HG03095 (cell line): ENCODE results near the gene ASB15.
A peak's percentile ranks its signal among the peaks of the same experiment; 100 is the strongest.

Source experiments
- ATAC-seq: cut with Tn5 transposase; IDR thresholded peaks from one replicate; pipeline ENCODE4 v1.9.1; 2021; ENCODE audit warnings: moderate library complexity; ENCODE audit not compliant: unreplicated experiment

Gene ASB15

GRCh38 chr7:123594813-123595241 is 6.8 kb upstream of the ASB15 start:
- ATAC-seq = no peak

- ATAC-seq = no peak
Measured at GRCh38 chr7:123598657-123599056, 3.0 kb upstream of the ASB15 start.

DNA sequence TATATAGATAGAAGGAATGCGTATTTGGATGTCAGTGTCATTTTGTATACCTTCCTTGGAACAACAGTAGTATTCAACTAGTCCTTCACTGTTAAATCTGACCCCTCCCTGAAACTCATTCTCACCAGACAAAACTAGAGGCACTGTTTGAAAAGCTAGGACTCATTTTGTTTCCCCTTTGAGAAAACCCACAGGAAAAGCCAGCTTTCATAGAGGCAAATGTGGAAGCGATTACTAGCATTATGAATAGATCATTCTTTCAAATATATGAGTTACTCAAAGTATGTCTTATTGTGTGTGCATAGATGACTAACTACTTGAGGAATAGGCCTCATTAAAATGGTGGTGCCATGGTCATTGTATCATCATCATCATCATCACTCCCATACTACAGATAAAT is 1.9 kb upstream of the ASB15 start:
- no peak for ATAC-seq

DNA sequence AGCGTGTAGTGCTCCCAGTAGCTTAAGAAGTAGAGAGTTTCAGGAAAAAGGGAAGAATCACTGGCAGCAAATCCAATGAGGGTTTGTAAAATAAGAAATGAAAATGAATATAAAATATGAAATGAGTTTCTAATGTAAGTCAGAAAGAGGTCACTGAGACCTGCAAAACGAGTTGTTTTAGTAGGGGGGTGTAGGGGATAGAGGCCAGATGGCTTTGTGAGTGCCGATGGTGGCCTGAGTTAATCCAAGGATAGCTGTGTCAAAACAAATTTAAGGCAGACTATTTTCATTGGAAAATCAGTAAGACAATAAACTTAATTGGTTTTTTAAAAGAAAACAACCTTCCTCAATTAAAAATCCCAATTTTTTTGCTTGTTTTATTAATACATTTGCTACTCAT is 745 bp upstream of the ASB15 start:
- no peak for ATAC-seq

- ATAC-seq = no peak
Measured at GRCh38 chr7:123602648-123603047, 1.0 kb downstream of the ASB15 start.

- ATAC-seq = no peak
Measured at GRCh38 chr7:123604739-123605138, 3.1 kb downstream of the ASB15 start.

GRCh38 chr7:123607423-123607975 is 5.9 kb downstream of the ASB15 start:
- ATAC-seq = no peak

- ATAC-seq = no peak
Measured at GRCh38 chr7:123608991-123609882, 7.6 kb downstream of the ASB15 start.

DNA sequence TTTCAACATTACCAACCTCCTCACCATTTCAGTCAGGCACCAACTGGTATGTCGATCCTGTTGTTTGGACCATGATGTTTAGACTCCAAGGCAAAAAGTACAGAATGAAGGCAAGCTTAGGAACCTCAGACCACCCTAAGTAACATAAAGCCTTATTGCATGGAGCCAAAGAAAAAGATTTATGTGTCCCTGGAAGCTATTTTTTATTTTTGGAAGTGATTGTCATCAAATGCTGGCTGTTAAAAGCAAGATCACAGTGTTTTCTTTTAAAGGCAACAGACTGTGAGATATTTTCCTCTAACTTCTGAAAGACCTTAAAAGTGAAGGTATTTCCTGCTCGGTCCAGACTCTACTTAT is 8.2 kb downstream of the ASB15 start:
- no peak for ATAC-seq

DNA sequence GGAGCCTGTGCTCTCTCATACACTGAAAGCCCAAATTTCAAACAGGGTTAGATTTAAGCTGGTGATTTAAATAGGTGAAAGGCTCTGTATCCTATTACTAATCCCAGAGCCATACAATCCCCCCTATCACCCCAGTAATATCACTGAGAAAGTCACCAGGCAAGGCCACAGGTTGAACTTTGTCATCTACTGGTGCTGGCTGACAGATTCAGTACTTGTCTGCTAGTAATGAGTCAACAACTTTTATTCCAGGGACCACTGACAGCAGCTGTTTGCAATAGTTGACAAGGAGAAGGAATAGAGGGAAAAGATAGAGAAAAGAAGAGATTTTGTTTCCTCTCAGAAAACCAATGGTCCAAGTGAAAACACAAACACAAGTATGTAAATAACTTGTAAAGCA is 10.4 kb downstream of the ASB15 start:
- ATAC-seq = no peak

- no peak for ATAC-seq
Measured at GRCh38 chr7:123615344-123615743, 13.7 kb downstream of the ASB15 start.

GRCh38 chr7:123616223-123616622 is 14.6 kb downstream of the ASB15 start:
- ATAC-seq = no peak

DNA sequence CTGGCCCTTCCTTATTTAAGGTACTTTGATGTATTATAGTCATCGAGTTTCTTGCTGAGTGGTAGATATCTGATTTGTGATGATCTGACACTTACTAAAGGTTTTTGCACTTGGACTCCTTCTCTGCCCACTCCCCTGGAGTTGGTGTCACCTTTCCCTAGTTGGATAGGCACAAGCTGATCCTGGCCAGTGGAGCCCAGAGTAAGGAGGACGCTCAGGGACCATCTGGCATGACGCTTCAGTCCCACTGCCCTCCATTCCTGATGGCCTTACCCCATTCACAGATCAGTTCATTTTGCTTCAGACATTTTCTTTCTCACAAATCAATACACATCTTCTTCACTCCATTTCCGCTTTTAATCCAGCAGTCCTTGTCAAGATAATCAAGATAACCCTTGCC is 20.1 kb downstream of the ASB15 start:
- no peak for ATAC-seq

DNA sequence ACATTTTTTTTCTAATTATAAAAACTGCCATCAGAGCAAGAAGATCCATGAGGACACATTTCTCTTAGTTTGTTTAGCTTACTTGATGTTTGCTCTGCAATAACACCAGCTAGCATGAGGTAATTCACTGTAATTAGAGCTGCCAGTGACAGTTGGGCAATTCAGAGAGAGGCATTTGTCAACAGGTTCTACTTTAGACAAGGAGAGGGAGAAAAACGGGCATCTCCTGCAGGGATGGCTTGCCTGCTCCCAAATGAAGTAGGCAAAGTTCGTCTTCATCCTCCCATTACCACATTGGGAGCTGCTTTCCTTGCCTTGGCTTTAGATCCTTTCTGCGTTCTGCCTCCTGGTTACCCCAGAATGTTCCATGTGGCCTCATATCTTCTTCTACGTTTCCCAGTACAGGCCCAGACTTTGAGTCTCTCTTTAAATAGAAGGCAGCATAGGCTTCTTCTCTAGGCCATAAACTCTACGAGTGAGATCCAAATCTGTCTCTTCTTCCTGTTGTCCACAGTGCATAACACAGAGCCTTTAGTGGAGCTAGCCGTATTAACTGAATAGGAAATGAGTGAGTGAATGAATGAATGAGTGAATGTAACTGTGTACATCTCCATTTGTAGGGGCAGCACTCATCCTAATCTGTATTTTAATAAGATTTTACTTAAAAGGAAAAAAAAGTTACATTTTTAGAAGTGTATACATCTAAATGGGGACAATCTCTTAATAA is 21.2 kb downstream of the ASB15 start:
- ATAC-seq = no peak

GRCh38 chr7:123624527-123625183 is 23.0 kb downstream of the ASB15 start:
- ATAC-seq = peak; percentile 97

DNA sequence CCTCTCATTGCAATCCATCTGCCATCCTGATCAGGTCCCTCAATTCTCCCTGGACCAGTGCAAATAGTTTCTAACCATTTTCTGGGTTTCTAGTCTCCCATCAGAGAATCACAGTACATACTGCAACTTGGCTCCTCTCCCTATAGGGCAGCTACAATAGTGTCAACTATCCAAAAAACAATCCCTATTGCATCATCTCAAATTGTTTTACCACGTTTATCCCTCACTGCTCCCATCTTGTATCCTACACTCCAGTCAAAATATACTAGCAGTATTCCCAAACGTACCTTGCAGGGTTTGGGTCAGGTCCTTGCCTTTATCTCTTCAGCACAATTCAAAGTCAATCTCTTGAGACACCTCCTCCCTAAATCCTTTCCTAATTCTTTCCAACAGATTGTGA is 23.6 kb downstream of the ASB15 start:
- no peak for ATAC-seq

DNA sequence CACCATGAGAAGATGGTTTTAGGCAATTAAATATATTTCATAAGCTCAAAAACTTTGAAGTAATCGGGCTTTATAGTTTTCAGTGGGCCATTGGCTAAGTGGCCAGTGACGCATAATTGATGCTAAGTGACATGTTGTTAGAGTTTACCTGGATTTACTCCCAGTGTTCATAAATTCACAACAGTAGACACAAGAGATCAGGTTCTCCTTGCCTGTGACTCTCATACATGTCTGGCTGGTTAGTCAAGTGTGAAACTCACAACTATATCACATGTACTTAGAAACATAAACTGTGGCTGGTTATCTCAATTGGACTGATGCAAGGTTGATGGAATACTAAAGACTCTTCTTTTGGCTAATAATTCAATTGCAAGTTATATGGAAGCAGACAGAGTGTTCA is 26.2 kb downstream of the ASB15 start:
- no peak for ATAC-seq

DNA sequence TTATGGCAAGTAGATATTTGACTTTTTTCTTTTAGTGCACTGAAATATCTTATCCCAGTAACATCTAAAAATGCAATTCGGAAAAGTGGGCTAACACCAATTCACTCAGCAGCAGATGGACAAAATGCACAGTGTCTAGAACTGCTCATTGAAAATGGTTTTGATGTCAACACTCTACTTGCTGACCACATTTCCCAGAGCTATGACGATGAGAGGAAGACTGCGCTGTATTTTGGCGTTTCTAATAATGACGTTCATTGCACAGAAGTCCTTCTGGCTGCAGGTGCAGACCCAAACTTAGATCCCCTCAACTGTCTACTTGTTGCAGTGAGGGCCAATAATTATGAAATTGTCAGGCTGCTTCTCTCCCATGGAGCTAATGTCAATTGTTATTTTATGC is 27.2 kb downstream of the ASB15 start:
- no peak for ATAC-seq

- ATAC-seq = no peak
Measured at GRCh38 chr7:123629281-123629680, 27.7 kb downstream of the ASB15 start.

DNA sequence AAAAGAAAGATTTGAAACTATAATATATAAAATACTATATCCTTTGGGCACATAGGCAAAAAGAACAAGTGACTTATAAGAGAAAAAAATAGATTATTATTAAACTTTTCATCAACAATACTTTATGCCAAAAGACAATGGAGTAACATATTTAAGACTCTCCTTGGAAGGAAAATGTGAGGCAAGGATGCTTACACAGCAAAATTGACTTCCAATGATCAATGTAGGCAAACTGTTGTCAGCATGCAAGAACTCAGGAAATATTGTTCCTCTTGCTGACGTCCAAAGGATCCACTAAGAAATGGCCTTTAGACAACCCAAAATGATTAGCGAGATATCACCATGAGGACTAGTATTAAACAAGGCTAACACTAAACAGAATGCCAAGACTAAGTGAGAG is 31.2 kb downstream of the ASB15 start:
- ATAC-seq = no peak

DNA sequence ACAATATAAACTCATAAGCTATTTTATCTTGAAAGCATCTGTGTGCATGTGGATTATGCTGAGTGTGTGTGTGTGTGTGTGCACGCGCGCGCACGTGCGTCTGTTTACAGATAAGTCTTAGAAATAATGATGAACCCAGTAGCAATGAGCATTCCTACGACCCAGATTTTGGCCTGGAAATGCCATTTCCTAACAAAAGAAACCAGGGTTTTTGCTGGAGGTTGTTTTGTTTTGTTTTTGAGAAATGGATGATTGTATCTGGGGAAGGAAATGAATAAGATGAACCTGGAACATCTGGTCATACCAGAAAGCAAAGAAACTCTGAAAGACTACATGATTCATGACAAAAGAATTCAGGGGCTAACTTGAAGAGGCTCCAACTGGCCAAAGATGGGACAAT is 31.9 kb downstream of the ASB15 start:
- no peak for ATAC-seq
